Measurements from ENCODE around the gene CHCHD4. TPM values are rescaled to one million over a fixed set of nuclear protein-coding genes. Genes with fewer than 3 reads are reported as not detected.
A peak's percentile ranks its signal among the peaks of the same experiment; 100 is the strongest.

CHCHD4 gene
- total RNA-seq, 1 experiment from 2014 or later, result 33.5 TPM

GRCh38 chr3:14139771-14140170, 15.1 kb upstream of the CHCHD4 start:
- BruUV-seq (replicated peaks), result no TSS peak
- no peaks in the 10 kb centered on the region for H3K9me3 ChIP-seq (ENCODE audit: low read depth, low read length, poor library complexity, severe bottlenecking)
- no peak overlapping the region for H3K4me3 ChIP-seq (ENCODE audit: low read depth, low read length, poor library complexity, severe bottlenecking)
- peak overlapping the region; percentile 16 for H3K27ac ChIP-seq (ENCODE audit: low read depth, low read length, poor library complexity, severe bottlenecking)
- intact Hi-C loops (cut with micrococcal nuclease; ENCODE audit: unreplicated experiment), result no loop called here
- H3K36me3 ChIP-seq (ENCODE audit: insufficient read depth, low read length, poor library complexity, severe bottlenecking), result peaks cover 31% of the 10 kb centered on the region
- CTCF ChIA-PET, result no interaction called here
- H3K4me1 ChIP-seq (ENCODE audit: insufficient read depth, low read length, poor library complexity, severe bottlenecking), result peaks cover 14% of the 10 kb centered on the region
- POLR2A ChIA-PET (ENCODE audit: low non-redundant PET), result no interaction called here
- DNase-seq (ENCODE audit: low spot score), result no peak
- H3K27me3 ChIP-seq (replicated peaks; ENCODE audit: insufficient read depth, low read depth, low read length, poor library complexity), result no peaks in the 10 kb centered on the region
- no peak for TF ChIP-seq CTCF (conservative IDR thresholded peaks at IDR 0.05; ENCODE audit: low read depth, low read length)

GRCh38 chr3:14138878-14139655, 14.4 kb upstream of the CHCHD4 start:
- no peak for DNase-seq (ENCODE audit: low spot score)
- Histone ChIP-seq H3K27ac (ENCODE audit: low read depth, low read length, poor library complexity, severe bottlenecking) (no peak overlapping the region), H3K9me3 (ENCODE audit: low read depth, low read length, poor library complexity, severe bottlenecking) (no peaks in the 10 kb centered on the region), H3K27me3 (replicated peaks; ENCODE audit: insufficient read depth, low read depth, low read length, poor library complexity) (no peaks in the 10 kb centered on the region), H3K36me3 (ENCODE audit: insufficient read depth, low read length, poor library complexity, severe bottlenecking) (peaks cover 33% of the 10 kb centered on the region), H3K4me1 (ENCODE audit: insufficient read depth, low read length, poor library complexity, severe bottlenecking) (peaks cover 6% of the 10 kb centered on the region), H3K4me3 (ENCODE audit: low read depth, low read length, poor library complexity, severe bottlenecking) (no peak overlapping the region)
- TF ChIP-seq CTCF (conservative IDR thresholded peaks at IDR 0.05; ENCODE audit: low read depth, low read length) (no peak), EZH2 (IDR thresholded peaks at IDR 0.05; ENCODE audit: borderline replicate concordance, low read depth, low read length, poor library complexity, severe bottlenecking) (no peak)
- POLR2A ChIA-PET (ENCODE audit: low non-redundant PET), result no interaction called here
- CTCF ChIA-PET, result no interaction called here
- no TSS peak for BruUV-seq (replicated peaks)
- intact Hi-C loops (cut with micrococcal nuclease; ENCODE audit: unreplicated experiment), result no loop called here

GRCh38 chr3:14138109-14138877, 13.6 kb upstream of the CHCHD4 start:
- H3K36me3 ChIP-seq (ENCODE audit: insufficient read depth, low read length, poor library complexity, severe bottlenecking), result peaks cover 41% of the 10 kb centered on the region

More at GRCh38 chr3:14138109-14138877, 13.6 kb upstream of the CHCHD4 start:
- POLR2A ChIA-PET (ENCODE audit: low non-redundant PET), result no interaction called here
- CTCF ChIA-PET, result no interaction called here
- intact Hi-C loops (cut with micrococcal nuclease; ENCODE audit: unreplicated experiment), result no loop called here
- no TSS peak for BruUV-seq (replicated peaks)
- H3K27ac ChIP-seq (ENCODE audit: low read depth, low read length, poor library complexity, severe bottlenecking), result no peak overlapping the region
- no peaks in the 10 kb centered on the region for H3K9me3 ChIP-seq (ENCODE audit: low read depth, low read length, poor library complexity, severe bottlenecking)
- H3K4me3 ChIP-seq (ENCODE audit: low read depth, low read length, poor library complexity, severe bottlenecking), result no peak overlapping the region
- TF ChIP-seq CTCF (conservative IDR thresholded peaks at IDR 0.05; ENCODE audit: low read depth, low read length) (no peak), EZH2 (IDR thresholded peaks at IDR 0.05; ENCODE audit: borderline replicate concordance, low read depth, low read length, poor library complexity, severe bottlenecking) (no peak)
- H3K4me1 ChIP-seq (ENCODE audit: insufficient read depth, low read length, poor library complexity, severe bottlenecking), result no peaks in the 10 kb centered on the region
- H3K27me3 ChIP-seq (replicated peaks; ENCODE audit: insufficient read depth, low read depth, low read length, poor library complexity), result no peaks in the 10 kb centered on the region
- no peak for DNase-seq (ENCODE audit: low spot score)
